OCI-LY3 (cell line): ENCODE measurements around the gene TENT4B.

Experiments
- CTCF ChIP-seq: fragments of 200-600, 300-600 bp; sonication (generic); IDR thresholded peaks from 2 replicates; pipeline ENCODE4 v1.5.1; 2014; ENCODE audit warnings: antibody characterized with exemption, low read length, low read depth
- EZH2phosphoT487 ChIP-seq: fragments of 200-600 bp; shearing (Covaris generic); IDR thresholded peaks from 2 replicates; pipeline ENCODE4 v1.6.1; 2018; ENCODE audit warnings: antibody characterized with exemption, mixed run types, low read depth

- TF ChIP-seq CTCF (no peak), EZH2phosphoT487 (no peak)
These were observed 37.2 kb downstream of the TENT4B start for GRCh38 chr16:50190292-50190691.
